Mucosa of rectum (tissue), 2 donors: ENCODE results near the gene DBR1.

Source experiments
- H3K27ac ChIP-seq, 2 donors: one replicate each; pipeline ENCODE4 v1.7.0; 2013; ENCODE audit warnings: inconsistent platforms in 2 of 2, low read depth in 2 of 2, low read length in 2 of 2
- H3K27me3 ChIP-seq, 2 donors: one replicate each; pipeline ENCODE4 v1.7.0; 2013; ENCODE audit warnings: low read length in 2 of 2; ENCODE audit not compliant: control insufficient read depth in 2 of 2, insufficient read depth in 2 of 2
- H3K36me3 ChIP-seq, 2 donors: one replicate each; pipeline ENCODE4 v1.7.0; 2013; ENCODE audit warnings: low read length in 2 of 2; ENCODE audit not compliant: control insufficient read depth in 2 of 2, insufficient read depth in 2 of 2
- H3K4me1 ChIP-seq, 2 donors: one replicate each; pipeline ENCODE4 v1.7.0; 2013; ENCODE audit warnings: low read length in 2 of 2, mild to moderate bottlenecking in 1 of 2; ENCODE audit not compliant: control insufficient read depth in 2 of 2, insufficient read depth in 2 of 2
- H3K4me3 ChIP-seq, 2 donors: one replicate each; pipeline ENCODE4 v1.7.0; 2013; ENCODE audit warnings: low read length in 2 of 2
- H3K9ac ChIP-seq, 2 donors: one replicate each; pipeline ENCODE4 v1.7.0; 2013; ENCODE audit warnings: low read length in 2 of 2, low read depth in 1 of 2, mild to moderate bottlenecking in 1 of 2
- H3K9me3 ChIP-seq, 2 donors: one replicate each; pipeline ENCODE4 v1.7.0; 2013; ENCODE audit warnings: low read length in 2 of 2; ENCODE audit not compliant: control insufficient read depth in 2 of 2
- donor health status: healthy.
- donor health status: Normal muscosa, but diverticular disease.

Gene DBR1

DNA sequence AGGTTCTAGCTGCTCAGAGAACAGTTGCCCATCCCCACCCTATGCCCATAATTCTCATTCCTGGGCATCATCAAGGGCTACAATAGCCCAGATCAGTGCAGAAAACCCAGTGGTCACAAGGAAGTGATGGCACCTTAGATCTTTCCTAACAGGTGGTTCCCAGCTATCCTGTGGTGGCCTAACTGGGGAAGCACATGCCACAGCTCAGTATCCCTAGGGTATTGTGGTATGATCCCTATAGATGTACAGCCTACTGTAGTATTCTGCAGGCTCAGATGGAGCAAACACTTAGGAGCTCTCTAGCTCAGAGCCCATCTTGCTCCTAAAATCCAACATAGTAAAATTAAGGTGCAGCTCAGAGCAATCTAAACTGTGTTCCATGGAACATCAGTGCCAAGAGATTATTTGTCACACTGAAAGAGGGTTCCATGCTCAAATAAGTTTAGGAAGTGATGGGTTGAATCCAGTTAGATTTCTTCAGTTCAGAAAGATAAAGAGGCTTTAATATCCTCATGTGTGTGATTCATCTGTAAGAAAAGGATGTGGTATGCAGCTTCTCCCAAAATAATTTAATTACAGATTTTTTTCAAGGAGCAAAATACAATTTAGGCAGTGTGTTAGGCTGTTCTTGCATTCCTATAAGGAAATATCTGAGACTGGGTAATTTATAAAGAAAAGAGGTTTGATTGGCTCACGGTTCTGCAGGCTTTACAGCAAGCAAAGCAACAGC is 46.9 kb downstream of the DBR1 start:
- Histone ChIP-seq H3K36me3 (no peaks in the 10 kb centered on the region), H3K4me1 (no peaks in the 10 kb centered on the region), H3K27me3 (no peaks in the 10 kb centered on the region), H3K9ac (no peak overlapping the region), H3K9me3 (no peaks in the 10 kb centered on the region), H3K4me3 (no peak overlapping the region), H3K27ac (no peak overlapping the region)

DNA sequence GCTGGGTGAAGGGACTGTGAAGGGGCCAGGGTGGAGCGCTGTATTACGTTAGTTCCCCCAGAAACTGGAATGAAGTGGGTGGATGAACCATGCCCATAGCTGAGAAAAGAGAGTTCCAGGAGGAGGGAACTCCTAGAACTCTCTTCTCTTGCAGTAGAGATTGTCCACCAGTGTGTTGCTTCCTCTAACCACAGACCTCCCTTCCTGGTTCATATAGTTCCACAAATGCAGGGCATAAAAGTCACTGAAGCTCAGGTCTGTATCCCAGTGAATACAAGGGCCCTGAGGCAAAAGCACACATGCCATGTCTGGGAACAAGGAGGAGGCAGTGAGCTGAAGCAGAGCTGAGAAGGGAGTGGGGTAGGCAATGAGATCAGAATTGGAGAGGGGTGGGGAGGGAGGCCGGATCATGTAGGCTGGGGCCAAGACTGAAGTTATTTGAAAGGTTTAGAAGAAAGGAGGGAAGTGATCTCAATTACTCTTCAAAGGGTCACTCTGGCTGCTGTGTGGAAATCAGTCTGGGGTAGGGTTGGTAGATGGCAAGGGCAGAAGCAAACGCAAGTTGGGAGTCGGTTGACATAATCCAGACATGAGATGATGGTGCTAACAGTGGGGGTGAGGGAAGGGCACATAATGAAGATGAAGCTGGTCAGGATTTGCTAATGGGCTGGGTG is 49.0 kb downstream of the DBR1 start:
- Histone ChIP-seq H3K4me3 (no peak overlapping the region), H3K9ac (no peak overlapping the region), H3K9me3 (no peaks in the 10 kb centered on the region), H3K36me3 (no peaks in the 10 kb centered on the region), H3K4me1 (no peaks in the 10 kb centered on the region), H3K27ac (peak overlapping the region; percentile 10 to 70), H3K27me3 (no peaks in the 10 kb centered on the region)

- H3K9me3 ChIP-seq = no peaks in the 10 kb centered on the region
- no peak overlapping the region for H3K4me3 ChIP-seq
- H3K9ac ChIP-seq = no peak overlapping the region
- no peaks in the 10 kb centered on the region for H3K36me3 ChIP-seq
- H3K27me3 ChIP-seq = no peaks in the 10 kb centered on the region
- H3K27ac ChIP-seq = no peak overlapping the region
- H3K4me1 ChIP-seq = no peaks in the 10 kb centered on the region
Measured at GRCh38 chr3:138124706-138125355, 49.9 kb downstream of the DBR1 start.

GRCh38 chr3:138124188-138124587 is 50.5 kb downstream of the DBR1 start:
- Histone ChIP-seq H3K9me3 (no peaks in the 10 kb centered on the region), H3K36me3 (no peaks in the 10 kb centered on the region), H3K27ac (no peak overlapping the region), H3K4me1 (no peaks in the 10 kb centered on the region), H3K4me3 (no peak overlapping the region), H3K27me3 (no peaks in the 10 kb centered on the region), H3K9ac (no peak overlapping the region)

DNA sequence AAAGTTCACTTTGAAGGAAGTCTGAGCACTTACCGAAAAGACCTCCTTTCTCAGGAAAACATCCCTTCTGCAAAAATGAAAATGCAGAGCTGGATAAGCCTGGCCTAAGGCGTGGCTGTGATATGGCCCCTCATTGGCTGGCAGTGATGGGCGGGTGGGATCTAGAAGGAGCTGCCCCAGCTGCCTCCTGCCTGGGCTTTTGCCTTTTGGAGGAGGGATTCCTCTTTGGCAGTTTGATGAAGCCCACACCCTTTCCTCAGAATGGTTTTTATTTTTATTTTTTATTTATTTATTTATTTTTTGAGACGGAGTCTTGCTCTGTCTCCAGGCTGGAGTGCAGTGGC is 55.3 kb downstream of the DBR1 start:
- Histone ChIP-seq H3K27me3 (no peaks in the 10 kb centered on the region), H3K36me3 (no peaks in the 10 kb centered on the region), H3K9ac (no peak overlapping the region), H3K4me1 (peaks cover 4% of the 10 kb centered on the region in 2 donors), H3K27ac (no peak overlapping the region), H3K9me3 (no peaks in the 10 kb centered on the region), H3K4me3 (no peak overlapping the region)

DNA sequence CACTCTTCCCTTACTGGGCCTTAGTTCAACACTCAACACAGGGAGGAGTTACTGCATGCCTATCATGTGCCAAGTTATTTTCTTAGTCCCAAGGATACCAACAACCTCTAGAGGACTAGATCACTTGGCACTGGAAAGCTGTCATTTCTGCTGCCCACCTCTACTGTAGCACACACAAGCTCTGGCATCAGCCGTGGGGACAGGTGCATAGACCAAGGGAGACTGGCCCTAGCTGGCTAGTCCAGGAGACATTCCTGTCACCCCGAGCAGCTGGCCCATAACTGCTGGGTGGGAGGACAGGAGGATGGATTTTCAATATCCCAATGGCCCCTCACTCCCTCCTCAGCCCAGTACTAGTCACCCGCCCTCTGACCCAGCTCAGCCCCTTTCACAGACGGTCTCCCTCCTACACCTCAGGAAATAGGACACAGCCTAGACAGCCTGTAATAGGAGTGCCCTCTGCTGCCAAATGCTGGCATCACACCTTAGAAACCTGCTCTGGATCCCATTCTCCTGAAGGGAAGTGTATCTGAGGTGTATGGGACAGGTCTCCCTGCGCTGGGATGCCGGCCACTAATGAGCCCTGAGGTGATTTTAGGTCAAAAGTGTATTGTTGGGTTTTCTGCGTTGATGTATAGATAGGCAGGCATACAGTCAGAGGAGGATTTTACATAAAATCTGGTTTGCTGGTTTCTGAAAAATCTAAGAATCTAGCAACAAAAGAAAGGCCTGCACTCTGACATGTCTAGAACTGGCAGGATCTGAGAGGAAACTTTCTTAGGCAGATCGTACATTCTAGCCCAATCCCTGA is 55.9 kb downstream of the DBR1 start:
- Histone ChIP-seq H3K9me3 (no peaks in the 10 kb centered on the region), H3K27ac (no peak overlapping the region), H3K4me1 (peaks cover 4% of the 10 kb centered on the region in 2 donors), H3K9ac (no peak overlapping the region), H3K36me3 (no peaks in the 10 kb centered on the region), H3K27me3 (no peaks in the 10 kb centered on the region), H3K4me3 (no peak overlapping the region)

DNA sequence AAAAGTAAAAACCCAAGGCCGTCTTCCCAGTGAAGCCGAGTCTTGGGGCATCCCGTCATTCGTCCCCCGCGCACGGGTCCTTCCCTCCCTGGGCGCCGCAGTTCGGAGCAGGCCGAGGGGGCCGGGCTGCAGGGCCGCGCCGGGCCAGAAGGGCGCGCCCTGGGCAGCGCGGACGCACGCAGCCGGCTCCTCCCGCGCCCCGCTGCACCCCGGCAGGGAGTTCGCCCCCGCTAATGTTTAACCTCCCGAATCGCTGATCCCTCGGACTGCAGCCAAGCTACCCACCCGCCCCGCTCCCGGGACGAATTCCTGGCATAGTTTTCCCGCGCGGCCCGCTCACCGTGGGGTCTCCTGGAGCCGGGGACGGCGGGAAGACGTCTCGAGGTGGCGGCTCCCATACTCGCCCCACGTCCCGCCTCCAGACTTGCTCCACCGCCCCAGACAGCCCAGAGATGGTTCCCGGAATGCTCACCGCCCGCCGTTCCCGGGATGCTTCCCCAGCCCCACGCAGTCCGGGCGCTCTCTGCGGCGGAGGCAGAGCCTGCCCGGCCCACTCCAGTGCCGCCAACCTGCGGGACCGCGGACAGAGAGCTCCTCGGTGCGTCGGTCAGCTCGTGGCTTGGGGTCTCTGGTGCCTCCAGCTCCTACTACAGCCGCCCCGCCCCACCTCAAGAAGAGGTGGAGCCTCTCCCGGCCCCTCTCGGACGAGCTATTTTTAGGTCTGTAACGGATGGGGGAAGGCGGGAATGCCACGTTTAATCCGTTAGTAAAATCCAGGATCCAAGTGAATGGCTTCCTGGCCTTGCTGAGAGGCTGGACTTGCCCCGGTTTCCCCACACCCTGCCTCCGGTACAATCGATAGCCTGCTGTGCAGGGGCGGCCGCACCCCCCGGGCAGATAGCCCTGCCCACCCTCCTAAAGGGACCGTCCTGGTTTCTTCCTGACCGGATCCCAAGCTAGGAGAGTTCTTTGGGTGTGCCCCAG is 59.4 kb downstream of the DBR1 start, which contains the start of gene DZIP1L:
TSS of gene DZIP1L (minus strand) at position 621 of the 984 bp plus-strand sequence. CDS start 11,637 bp downstream, outside the sequence.
- Histone ChIP-seq H3K9me3 (no peaks in the 10 kb centered on the region), H3K4me1 (peaks cover 4% of the 10 kb centered on the region in 2 donors), H3K27ac (peak within 1 kb of the TSS; percentile 67 to 71), H3K27me3 (no peaks in the 10 kb centered on the region), H3K36me3 (no peaks in the 10 kb centered on the region), H3K4me3 (peak within 1 kb of the TSS; percentile 68 to 71), H3K9ac (peak within 1 kb of the TSS; percentile 48 to 57)

DNA sequence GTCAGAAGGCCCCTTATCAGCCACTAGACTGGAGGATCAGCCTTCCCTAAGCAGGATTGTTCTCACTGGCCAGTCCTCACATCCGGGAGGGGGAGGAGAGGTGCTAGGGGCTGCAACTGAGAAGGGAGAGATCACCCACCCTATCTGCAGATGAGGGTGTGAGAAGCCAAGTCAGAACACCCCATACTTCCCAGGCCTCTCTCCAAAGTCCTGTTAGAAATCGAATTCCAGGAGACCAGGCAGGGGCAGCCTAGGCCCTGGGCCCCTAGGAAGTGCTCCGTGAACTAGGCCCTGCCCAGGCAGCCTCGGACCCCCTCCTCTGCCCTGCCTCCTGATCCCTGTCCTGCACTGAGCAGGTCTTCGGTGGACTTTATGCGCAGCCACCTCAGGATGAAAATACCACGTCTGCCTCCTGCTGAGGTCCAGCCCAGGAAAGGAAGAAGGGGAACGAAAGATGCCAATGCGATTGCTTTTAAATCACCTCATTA is 60.2 kb downstream of the DBR1 start:
- H3K4me3 ChIP-seq = peak overlapping the region; percentile 68 to 71
- H3K36me3 ChIP-seq = no peaks in the 10 kb centered on the region
- H3K27me3 ChIP-seq = no peaks in the 10 kb centered on the region
- peak overlapping the region; percentile 26 to 48 for H3K9ac ChIP-seq
- peaks cover 4% of the 10 kb centered on the region in 2 donors for H3K4me1 ChIP-seq
- peak overlapping the region; percentile 36 to 67 for H3K27ac ChIP-seq
- no peaks in the 10 kb centered on the region for H3K9me3 ChIP-seq

DNA sequence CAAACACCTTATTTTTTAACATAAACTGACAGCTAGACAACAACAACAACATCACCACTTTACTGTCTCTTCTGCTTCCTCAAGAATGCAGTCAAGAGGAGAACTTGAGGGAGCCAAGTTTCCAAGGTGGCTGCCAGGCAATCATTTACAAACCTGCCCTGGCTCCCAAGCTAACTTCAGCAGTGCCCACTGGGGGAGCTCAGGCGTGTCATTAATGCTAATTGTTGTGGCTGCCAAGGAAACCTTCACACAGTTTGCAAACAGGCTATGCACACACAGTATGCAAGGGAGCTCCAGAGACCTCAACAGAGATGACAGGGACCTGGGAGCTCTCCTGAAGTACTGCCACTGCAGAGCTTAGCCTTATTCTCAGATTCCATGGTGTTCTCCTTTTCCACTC is 61.4 kb downstream of the DBR1 start:
- Histone ChIP-seq H3K36me3 (no peaks in the 10 kb centered on the region), H3K27ac (no peak overlapping the region), H3K27me3 (no peaks in the 10 kb centered on the region), H3K4me3 (no peak overlapping the region), H3K4me1 (peaks cover 4% of the 10 kb centered on the region in 2 donors), H3K9me3 (no peaks in the 10 kb centered on the region), H3K9ac (no peak overlapping the region)
